Measurements from ENCODE around the gene SLC48A1.
"Not testable (repeated sequence)": the region's sequence is repeated elsewhere in the genome, so short reads cannot be mapped to it uniquely, and the experiment has no call there.

The SLC48A1 gene

GRCh38 chr12:47814539-47815170 lies 41.6 kb downstream of the SLC48A1 start:
- no peak for DNase-seq

- DNase-seq = not testable (repeated sequence)
Measured at GRCh38 chr12:47815447-47815846, 42.4 kb downstream of the SLC48A1 start.

GRCh38 chr12:47816403-47817271 lies 43.6 kb downstream of the SLC48A1 start:
- DNase-seq = no peak

DNA sequence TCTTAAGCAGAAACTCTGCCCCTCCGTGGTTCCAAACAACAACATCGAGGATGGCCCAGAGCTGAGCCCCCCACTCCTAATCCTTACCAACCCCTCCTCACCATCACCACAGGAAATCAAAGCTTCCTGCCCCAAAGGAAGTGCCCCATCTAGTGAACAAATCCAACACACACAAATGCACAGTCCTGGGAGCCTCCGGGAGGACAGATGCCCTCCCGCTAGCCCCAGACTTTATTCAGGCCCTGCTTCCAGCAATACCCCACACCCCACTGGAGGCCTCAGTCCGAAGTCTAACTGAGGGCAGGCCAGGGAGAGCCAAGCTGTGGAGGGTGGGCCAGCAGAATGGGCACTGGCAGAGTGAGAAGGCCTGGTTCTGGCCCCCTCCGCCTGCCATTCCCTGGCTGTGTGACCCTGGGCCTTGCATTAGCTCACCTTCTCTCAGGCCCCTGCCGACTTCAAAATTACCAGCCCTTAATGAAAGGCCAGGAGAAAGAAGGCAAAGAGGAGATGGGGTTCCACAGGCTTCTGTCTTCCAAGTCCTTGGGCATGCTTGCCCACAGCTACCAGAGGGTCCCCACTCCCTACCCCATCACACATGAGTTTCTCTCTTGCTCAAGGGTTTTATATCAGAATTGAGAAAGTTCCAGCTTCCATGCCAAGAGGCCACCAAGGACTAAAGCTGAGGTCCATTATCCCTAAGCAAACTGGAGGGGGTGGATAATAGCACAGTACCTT lies 44.4 kb downstream of the SLC48A1 start:
- no peak for DNase-seq

DNA sequence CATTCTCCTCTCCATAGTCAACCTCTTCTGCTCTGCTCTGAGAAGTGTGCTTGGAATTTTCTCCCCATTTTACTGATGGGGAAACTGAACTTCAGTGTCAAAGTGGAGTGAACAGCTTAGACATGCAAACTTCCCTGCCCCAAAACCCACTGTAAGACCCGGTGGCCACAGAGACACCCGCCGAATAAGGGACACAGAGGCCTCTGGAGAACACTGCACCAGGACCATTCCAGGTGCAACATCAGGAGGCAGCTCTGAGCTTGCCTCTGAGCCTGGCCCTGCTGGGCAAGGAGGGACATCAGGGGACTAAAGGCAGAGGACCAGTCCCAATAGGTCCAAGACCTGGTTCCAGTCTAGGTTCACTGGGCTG lies 45.0 kb downstream of the SLC48A1 start:
- DNase-seq = no peak

DNA sequence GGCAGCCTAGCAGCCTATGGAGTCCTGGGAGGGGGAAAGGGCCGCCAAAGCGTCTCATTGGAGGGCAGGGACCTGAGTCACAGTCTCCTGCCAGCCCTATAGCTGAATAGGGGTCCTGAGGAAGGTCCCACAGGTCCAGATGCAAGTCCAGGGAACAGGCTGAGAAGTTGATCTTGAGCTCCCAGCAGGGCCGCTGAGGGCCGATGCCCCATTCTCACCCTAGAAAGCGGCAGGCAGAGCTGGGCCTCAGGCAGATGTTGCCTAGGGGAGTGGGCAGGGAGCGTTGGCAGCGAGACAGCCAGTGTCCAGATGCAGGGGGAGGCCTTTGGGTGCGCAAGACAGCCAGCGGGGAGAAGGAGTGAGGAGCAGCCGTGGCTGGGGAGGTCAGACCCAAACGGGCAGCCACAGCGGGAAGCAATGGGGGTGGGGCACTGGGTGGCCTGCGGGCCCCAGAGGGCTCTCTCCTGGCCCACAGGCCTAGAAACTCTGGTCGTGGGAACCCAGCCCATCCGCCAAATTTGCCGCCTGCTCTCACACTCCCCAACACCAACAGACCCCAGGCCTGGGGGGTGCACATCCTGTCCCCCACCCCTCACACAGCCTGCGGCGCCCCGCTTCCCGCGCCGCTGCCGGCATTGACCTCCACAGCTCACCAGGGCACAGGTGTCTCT lies 45.6 kb downstream of the SLC48A1 start:
- peak; percentile 28 for DNase-seq

- DNase-seq = peak; percentile 44
Measured at GRCh38 chr12:47819138-47819895, 46.3 kb downstream of the SLC48A1 start.

DNA sequence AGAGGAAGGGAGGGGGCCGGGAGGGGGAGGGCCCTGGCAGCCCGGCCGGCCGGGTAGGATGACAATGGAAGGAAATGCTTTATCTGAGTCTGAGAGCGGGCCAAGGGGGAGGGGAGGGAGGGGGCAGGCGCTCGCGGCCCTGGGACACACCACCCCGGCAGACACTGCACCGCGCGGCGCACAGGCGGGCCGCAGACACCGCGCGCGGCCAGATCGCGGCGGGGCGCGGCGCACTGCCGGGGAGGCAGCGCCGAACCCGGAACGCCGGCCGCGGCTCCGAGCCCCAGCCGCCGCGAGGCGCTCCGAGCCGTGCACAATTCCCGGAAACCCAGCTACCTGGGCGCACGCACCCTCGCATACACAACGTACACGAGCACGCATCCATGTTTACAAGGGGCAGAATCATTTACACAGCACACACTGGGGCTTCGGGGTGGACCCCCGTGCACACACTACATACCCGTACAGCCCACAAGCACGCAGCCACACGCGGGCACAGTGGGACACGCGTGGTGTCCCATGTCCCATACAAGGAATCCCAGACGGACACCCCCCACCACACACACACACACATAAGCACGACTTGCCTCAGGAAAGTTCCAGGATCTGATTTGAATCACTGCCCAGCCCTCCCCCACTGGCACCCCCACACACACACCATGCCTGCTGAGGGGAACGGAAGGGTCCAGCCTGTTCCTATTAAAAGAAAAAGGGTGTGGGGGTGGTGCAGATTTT lies 47.0 kb downstream of the SLC48A1 start, which contains the start of gene HDAC7:
Gene HDAC7 (minus strand): TSS at position 8 of the 735 bp plus-strand sequence. CDS start 118 bp downstream, outside the sequence.
- peak; percentile 65 for DNase-seq

DNA sequence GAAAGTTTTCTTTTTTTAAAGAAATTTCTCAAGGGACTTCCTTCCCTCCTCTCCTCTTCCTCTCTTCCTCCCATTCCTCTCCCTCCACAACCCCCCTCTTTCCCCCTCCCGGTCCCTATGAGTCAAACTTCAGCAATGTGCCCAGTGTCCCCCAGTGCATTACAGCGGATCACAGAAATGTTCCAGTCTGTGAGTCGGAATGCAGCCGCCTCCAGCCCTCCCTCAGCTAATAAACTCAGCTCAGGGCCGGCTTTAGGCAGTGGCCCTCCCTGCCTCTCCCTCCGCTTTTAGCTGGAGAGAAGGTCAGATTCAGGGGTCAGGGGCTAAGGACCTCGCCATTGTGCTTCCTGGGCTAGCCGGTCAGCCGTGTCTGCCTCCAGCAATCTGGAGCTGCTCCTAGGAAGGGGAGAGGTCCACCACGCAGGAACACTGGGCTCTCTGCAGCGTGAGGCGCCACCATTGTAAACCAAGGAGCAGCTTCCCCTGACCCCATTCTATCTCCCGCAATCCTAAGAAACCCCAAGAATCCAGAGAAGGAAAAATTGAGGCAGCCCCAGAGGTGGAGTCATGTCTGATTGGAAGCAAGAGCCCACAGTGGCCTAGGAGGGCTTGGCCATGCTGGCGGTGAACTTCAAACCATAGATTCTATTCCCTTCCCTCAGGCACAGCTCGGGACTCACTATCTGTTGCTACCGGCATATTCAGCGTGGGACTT lies 47.8 kb downstream of the SLC48A1 start:
- no peak for DNase-seq

GRCh38 chr12:47821346-47821706 lies 48.3 kb downstream of the SLC48A1 start:
- DNase-seq = no peak

DNA sequence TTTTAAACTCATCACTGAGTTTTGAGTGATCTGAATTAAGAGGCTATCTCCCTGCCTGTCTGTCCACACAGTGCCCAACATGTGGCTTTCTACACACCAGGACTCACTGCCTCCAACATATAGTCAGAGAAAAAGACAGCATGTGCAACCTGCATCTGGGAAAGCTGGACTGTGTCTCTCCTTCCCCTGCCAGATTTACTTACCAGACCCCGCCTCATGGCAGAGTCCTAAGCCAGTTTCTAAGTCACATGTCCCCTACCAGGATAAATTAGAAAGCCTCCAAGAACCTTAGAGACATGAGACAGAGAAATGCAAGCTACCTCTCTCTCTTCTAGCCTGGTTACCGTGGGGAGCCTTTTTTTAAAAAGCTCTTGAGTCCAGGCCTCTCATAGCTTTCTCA lies 49.4 kb downstream of the SLC48A1 start:
- DNase-seq = no peak

DNA sequence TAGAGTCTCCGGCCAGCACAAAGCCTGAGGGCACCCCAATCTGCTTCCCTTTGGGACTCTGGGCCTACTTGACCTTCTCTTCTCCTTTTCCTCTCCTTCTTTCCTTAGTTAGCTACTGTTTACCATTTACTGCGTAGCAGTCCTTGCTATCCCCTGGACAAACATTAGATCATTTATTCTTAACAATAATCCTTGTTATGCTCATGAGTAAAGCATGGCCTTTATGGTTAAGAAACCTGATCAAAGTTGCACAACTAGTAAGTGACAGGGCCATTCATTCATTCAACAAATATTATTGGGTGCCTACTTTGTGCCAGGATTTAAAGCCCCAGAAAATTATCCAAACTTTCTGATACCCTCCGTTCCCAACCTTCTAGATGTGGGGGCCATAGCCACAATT lies 49.8 kb downstream of the SLC48A1 start:
- DNase-seq = no peak

- no peak for DNase-seq
Measured at GRCh38 chr12:47823422-47824086, 50.5 kb downstream of the SLC48A1 start.

- DNase-seq = no peak
Measured at GRCh38 chr12:47824198-47824597, 51.2 kb downstream of the SLC48A1 start.

GRCh38 chr12:47824635-47825034 lies 51.6 kb downstream of the SLC48A1 start:
- DNase-seq = no peak

GRCh38 chr12:47825173-47825639 lies 52.2 kb downstream of the SLC48A1 start:
- DNase-seq = no peak

GRCh38 chr12:47828008-47828975 lies 55.3 kb downstream of the SLC48A1 start:
- no peak for DNase-seq

GRCh38 chr12:47828976-47829482 lies 56.0 kb downstream of the SLC48A1 start:
- DNase-seq = no peak

DNA sequence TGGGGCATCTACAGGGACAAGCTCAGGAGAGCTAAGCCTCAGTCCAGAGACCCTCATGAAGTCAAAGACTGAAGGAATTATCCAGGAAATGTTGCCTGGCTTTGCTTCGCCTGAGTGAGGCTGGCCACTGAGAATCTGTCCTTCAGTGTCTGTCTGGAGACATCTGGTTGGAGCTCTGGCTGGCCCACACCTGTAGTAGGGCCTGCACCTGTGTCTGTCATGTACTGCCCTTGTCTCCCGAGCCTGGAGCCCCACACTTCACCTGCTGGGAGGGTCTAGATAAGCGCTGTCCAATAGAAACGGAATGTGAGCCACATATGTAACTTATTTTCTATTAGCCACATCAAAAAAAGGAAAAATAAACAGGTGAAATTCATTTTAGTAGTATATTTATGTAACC lies 56.5 kb downstream of the SLC48A1 start:
- no peak for DNase-seq

Data from midbrain (tissue), 1 donor.